Left ventricle myocardium inferior (tissue), 1 donor: ENCODE data around the gene SCYGR5. TPM values are rescaled to one million over a fixed set of nuclear protein-coding genes. Genes with fewer than 3 reads are reported as not detected.
"Not testable (repeated sequence)": the region's sequence is repeated elsewhere in the genome, so short reads cannot be mapped to it uniquely, and the experiment has no call there.

Source experiments
- DNase-seq: peaks from one replicate; pipeline ENCODE4 v3.0.0-alpha.2; 2020
- H3K27ac ChIP-seq: fragments of 200-600 bp; replicated peaks from 2 replicates; pipeline ENCODE4 v1.8.0; 2021
- H3K27me3 ChIP-seq: fragments of 200-600 bp; 2 replicates; pipeline ENCODE4 v1.8.0; 2021; ENCODE audit warnings: low read depth
- H3K36me3 ChIP-seq: fragments of 200-600 bp; 2 replicates; pipeline ENCODE4 v1.8.0; 2021
- H3K4me1 ChIP-seq: fragments of 200-600 bp; 2 replicates; pipeline ENCODE4 v1.8.0; 2021
- H3K4me3 ChIP-seq: fragments of 200-600 bp; 2 replicates; pipeline ENCODE4 v1.8.0; 2021; ENCODE audit warnings: mild to moderate bottlenecking, moderate library complexity
- H3K9me3 ChIP-seq: fragments of 200-600 bp; replicated peaks from 2 replicates; pipeline ENCODE4 v1.8.0; 2021
- CTCF ChIP-seq: fragments of 200-600 bp; IDR thresholded peaks from 2 replicates; pipeline ENCODE4 v1.8.0; 2021; ENCODE audit warnings: antibody characterized with exemption, mild to moderate bottlenecking, borderline replicate concordance
- intact Hi-C: fragments of 100-400 bp; cut with micrococcal nuclease; formaldehyde crosslinking; loops from one replicate; pipeline ENCODE4 v1.11.0; 2022
- long read RNA-seq: library from polyadenylated mRNA; unstranded; transcript quantifications from one replicate; pipeline ENCODE4 v2.0.0, GENCODE V29; 2021
- total RNA-seq: library from RNA; stranded (reverse); fragmentation: NEBNext Ultra II Directional; extraction: Animal tissue kit (Norgen Biotek cat#: 25700); gene quantifications from one replicate; pipeline ENCODE4 v1.2.1, GENCODE V29; 2021
- donor health status: DM: no; HTN: yes; CAD: no; lungs with severe emphysema.

SCYGR5 gene, protein sequence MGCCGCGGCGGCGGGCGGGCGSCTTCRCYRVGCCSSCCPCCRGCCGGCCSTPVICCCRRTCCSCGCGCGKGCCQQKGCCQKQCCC
- not detected for total RNA-seq
- long read RNA-seq, result 0 reads

DNA sequence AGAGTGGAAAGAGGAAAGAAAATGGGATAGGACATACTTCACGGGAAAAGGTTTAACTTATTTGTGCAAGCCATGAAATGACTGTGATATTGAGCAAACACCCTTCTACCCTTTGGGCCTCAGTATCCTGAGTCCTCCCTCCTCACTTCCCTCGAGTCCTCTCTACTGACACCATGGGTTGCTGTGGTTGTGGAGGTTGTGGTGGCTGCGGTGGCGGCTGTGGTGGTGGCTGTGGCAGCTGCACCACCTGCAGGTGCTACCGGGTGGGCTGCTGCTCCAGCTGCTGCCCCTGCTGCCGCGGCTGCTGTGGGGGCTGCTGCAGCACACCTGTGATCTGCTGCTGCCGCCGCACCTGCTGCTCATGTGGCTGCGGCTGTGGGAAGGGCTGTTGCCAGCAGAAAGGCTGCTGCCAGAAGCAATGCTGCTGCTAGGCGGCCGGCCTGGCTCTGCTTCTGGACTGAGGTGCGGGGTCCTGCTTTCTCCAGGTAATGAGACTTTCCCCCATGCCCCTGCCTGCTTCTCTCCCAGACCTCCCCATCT, at the start of gene SCYGR5:
SCYGR5 (plus strand) TSS at position 174 of the 540 bp plus-strand sequence; CDS start at position 174, 0 bp downstream.
- H3K9me3 ChIP-seq, H3K36me3 ChIP-seq, H3K4me1 ChIP-seq, DNase-seq, H3K27ac ChIP-seq, intact Hi-C loops, H3K4me3 ChIP-seq: not testable (repeated sequence)
- H3K27me3 ChIP-seq, result peaks cover 16% of the 10 kb centered on the region

DNA sequence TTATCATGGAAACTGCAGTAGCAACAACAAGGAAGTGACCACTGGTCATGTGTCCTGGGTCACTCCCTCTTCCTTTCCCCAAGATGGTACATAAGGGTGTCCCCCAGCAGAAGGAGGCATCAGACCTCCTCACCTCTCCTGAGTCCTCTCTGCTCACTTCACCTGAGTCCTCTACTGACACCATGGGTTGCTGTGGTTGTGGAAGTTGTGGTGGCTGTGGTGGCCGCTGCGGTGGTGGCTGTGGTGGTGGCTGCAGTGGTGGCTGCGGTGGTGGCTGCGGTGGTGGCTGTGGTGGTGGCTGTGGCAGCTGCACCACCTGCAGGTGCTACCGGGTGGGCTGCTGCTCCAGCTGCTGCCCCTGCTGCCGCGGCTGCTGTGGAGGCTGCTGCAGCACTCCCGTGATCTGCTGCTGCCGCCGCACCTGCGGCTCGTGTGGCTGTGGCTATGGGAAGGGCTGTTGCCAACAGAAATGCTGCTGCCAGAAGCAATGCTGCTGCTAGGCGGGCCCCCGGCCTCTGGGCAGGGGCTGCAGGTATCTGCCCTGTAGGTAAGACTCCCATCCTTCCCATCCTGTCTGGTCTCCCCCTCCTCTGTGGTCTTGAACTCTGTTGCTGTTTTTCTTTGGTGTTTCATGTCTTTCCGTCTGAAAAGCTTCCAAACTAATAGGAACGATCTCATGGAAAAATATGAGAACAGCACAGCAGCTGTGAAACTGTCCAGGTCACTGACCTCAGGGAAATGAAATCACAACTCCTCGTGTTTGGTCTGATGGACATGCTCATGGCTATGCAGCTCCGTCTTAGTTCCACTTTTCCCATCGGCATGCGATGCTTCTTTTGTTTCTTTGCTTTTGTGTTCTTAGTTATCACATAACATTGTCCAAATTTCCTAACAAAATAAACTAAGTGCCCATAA, 49.0 kb upstream of the SCYGR5 start, which contains the start of gene SCYGR4:
SCYGR4 (plus strand) TSS at position 183 of the 915 bp plus-strand sequence; CDS start at position 183, 0 bp downstream.
- intact Hi-C loops, result no loop called here
- no peak for DNase-seq
- H3K27me3 ChIP-seq, result peaks cover 29% of the 10 kb centered on the region
- H3K27ac ChIP-seq, result peak within 1 kb of the TSS; percentile 16
- H3K9me3 ChIP-seq, result peaks cover 5% of the 10 kb centered on the region
- TF ChIP-seq CTCF, result no peak
- no peaks in the 10 kb centered on the region for H3K4me1 ChIP-seq
- no peaks in the 10 kb centered on the region for H3K36me3 ChIP-seq
- H3K4me3 ChIP-seq, result no peak within 1 kb of the TSS

GRCh38 chr2:227623226-227623625, 43.4 kb upstream of the SCYGR5 start:
- Histone ChIP-seq H3K27ac (no peak overlapping the region), H3K27me3 (no peaks in the 10 kb centered on the region), H3K4me3 (no peak overlapping the region), H3K4me1 (no peaks in the 10 kb centered on the region), H3K9me3 (peaks cover 11% of the 10 kb centered on the region), H3K36me3 (no peaks in the 10 kb centered on the region)
- DNase-seq, result no peak
- no peak for TF ChIP-seq CTCF
- intact Hi-C loops, result no loop called here

DNA sequence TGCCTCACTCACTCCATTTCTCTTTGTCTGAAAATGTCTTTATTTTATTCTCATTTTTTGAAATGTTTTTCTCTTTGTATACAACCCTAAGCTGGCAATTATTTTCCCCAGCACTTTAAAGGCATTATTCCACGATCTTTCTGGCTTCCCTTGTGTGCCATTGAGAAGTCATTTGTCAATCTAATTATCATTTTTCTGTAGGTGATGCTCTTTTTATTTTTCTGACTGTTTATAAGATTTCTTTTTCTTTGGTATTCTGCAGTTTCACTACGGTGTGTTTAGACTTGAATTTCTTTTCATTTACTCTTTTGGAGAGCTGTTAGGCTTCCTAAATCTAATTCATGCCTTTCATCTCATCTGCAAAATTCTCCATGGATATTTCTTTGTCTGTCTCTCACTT, 41.2 kb upstream of the SCYGR5 start:
- Histone ChIP-seq H3K4me1 (no peaks in the 10 kb centered on the region), H3K9me3 (peaks cover 11% of the 10 kb centered on the region), H3K36me3 (no peaks in the 10 kb centered on the region), H3K27me3 (no peaks in the 10 kb centered on the region), H3K27ac (no peak overlapping the region), H3K4me3 (no peak overlapping the region)
- TF ChIP-seq CTCF, result no peak
- DNase-seq, result no peak
- intact Hi-C loops, result no loop called here

GRCh38 chr2:227626580-227627151, 39.9 kb upstream of the SCYGR5 start:
- Histone ChIP-seq H3K27me3 (peaks cover 8% of the 10 kb centered on the region), H3K27ac (no peak overlapping the region), H3K9me3 (peaks cover 11% of the 10 kb centered on the region), H3K4me3 (no peak overlapping the region), H3K4me1 (no peaks in the 10 kb centered on the region), H3K36me3 (no peaks in the 10 kb centered on the region)
- no peak for TF ChIP-seq CTCF
- intact Hi-C loops, result no loop called here
- DNase-seq, result no peak
